Renal pelvis (tissue), 12 donors: ENCODE results near the gene YPEL4. TPM values are rescaled to one million over a fixed set of nuclear protein-coding genes. Genes with fewer than 3 reads are reported as not detected.
"Not testable (repeated sequence)": the region's sequence is repeated elsewhere in the genome, so short reads cannot be mapped to it uniquely, and the experiment has no call there.

Source experiments
- DNase-seq: peaks from one replicate; pipeline ENCODE4 v3.0.0-alpha.2; 2013
- long read RNA-seq, 16 experiments: transcript quantifications; one replicate each; lab custom pipeline, GENCODE V29; 2026
- polyA plus RNA-seq, 3 donors: library from polyadenylated mRNA; unstranded; fragments of 120-200 nt; gene quantifications; one replicate each; pipeline ENCODE4 v1.2.1, GENCODE V29; 2013; ENCODE audit not compliant: insufficient read length in 3 of 3

YPEL4 gene
- polyA plus RNA-seq, result 1 to 10 TPM; 2.0 to 5.9 (median 4.3) TPM
- long read RNA-seq, donor 1, result 0 reads
- long read RNA-seq, donor 2, result 0 reads
- long read RNA-seq, donor 3, result 0 reads
- long read RNA-seq, donor 4, result 0 reads
- long read RNA-seq, donor 5, result 0 reads
- long read RNA-seq, donor 6, result 0 reads
- long read RNA-seq, donor 7, result 0 reads
- long read RNA-seq, donor 8, result 0 reads
- long read RNA-seq, donor 9, result 0 reads
- long read RNA-seq, donor 10, result 0 reads
- long read RNA-seq, donor 11, result 0 reads
- long read RNA-seq, donor 12, result 0 reads
- long read RNA-seq, donor 13, result 0 reads
- long read RNA-seq, donor 14, result 0 reads
- long read RNA-seq, donor 15, partial matches to known transcripts, result 0 of 1 reads
- long read RNA-seq, donor 15, other reads (novel, unspliced or antisense), result 0 of 1 reads
- long read RNA-seq, donor 16, result 0 reads

- peak; percentile 78 for DNase-seq
Measured at GRCh38 chr11:57649826-57650738, at the start of gene YPEL4. Gene YPEL4 (minus strand): TSS chr11:57649912. CDS start chr11:57647107, 2,805 bp downstream.

- DNase-seq, result no peak
Measured at GRCh38 chr11:57698843-57699365, 49.2 kb upstream of the YPEL4 start.

GRCh38 chr11:57690474-57690873 is 40.8 kb upstream of the YPEL4 start:
- DNase-seq, result not testable (repeated sequence)

- no peak for DNase-seq
Measured at GRCh38 chr11:57681168-57681567, 31.5 kb upstream of the YPEL4 start.

GRCh38 chr11:57680552-57680874 is 30.8 kb upstream of the YPEL4 start:
- DNase-seq, result no peak

- DNase-seq, result no peak
Measured at GRCh38 chr11:57679396-57679795, 29.7 kb upstream of the YPEL4 start.

GRCh38 chr11:57675176-57675941 is 25.6 kb upstream of the YPEL4 start:
- DNase-seq, result no peak

GRCh38 chr11:57674251-57674650 is 24.5 kb upstream of the YPEL4 start:
- DNase-seq, result no peak

GRCh38 chr11:57668434-57668782 is 18.7 kb upstream of the YPEL4 start:
- no peak for DNase-seq

- DNase-seq, result peak; percentile 99
Measured at GRCh38 chr11:57667736-57668433, 18.2 kb upstream of the YPEL4 start, which contains the start of gene ZDHHC5. Gene ZDHHC5 (plus strand): TSS chr11:57668114. CDS start chr11:57673091, 4,977 bp downstream.

GRCh38 chr11:57667117-57667735 is 17.5 kb upstream of the YPEL4 start:
- DNase-seq, result peak; percentile 97

- no peak for DNase-seq
Measured at GRCh38 chr11:57663975-57664374, 14.3 kb upstream of the YPEL4 start.

- DNase-seq, result no peak
Measured at GRCh38 chr11:57662893-57663292, 13.2 kb upstream of the YPEL4 start.

- no peak for DNase-seq
Measured at GRCh38 chr11:57659669-57660068, 10.0 kb upstream of the YPEL4 start.

GRCh38 chr11:57658023-57658361 is 8.3 kb upstream of the YPEL4 start:
- DNase-seq, result no peak

- peak; percentile 99 for DNase-seq
Measured at GRCh38 chr11:57657194-57658022, 7.7 kb upstream of the YPEL4 start, which contains the start of gene CLP1. Gene CLP1 (plus strand): TSS chr11:57657762. CDS start chr11:57659477, 1,715 bp downstream.

GRCh38 chr11:57656885-57657193 is 7.1 kb upstream of the YPEL4 start:
- DNase-seq, result no peak

GRCh38 chr11:57653163-57653562 is 3.5 kb upstream of the YPEL4 start:
- DNase-seq, result no peak

GRCh38 chr11:57652662-57653061 is 3.0 kb upstream of the YPEL4 start:
- DNase-seq, result no peak

GRCh38 chr11:57652230-57652629 is 2.5 kb upstream of the YPEL4 start:
- DNase-seq, result not testable (repeated sequence)
